Neural cell (in vitro differentiated cells): ENCODE data around the gene VOPP1. TPM values are rescaled to one million over a fixed set of nuclear protein-coding genes. Genes with fewer than 3 reads are reported as not detected.

Experiments used
- H2AFZ ChIP-seq: fragments of 200-600, 300-800 bp; sonication (generic), shearing (Covaris generic); 2 replicates; pipeline ENCODE4 v1.6.0; 2014; ENCODE audit warnings: low read depth, mild to moderate bottlenecking, antibody characterized with exemption, low read length, moderate library complexity
- H3F3A ChIP-seq: fragments of 200-600 bp; shearing (Covaris generic); 2 replicates; pipeline ENCODE4 v1.6.1; 2016; ENCODE audit warnings: mild to moderate bottlenecking, moderate library complexity, mixed read lengths, antibody characterized with exemption, low read length; ENCODE audit not compliant: insufficient read depth, poor library complexity, severe bottlenecking
- H3K27ac ChIP-seq: fragments of 200-600, 300-800 bp; sonication (generic), shearing (Covaris generic); 2 replicates; pipeline ENCODE4 v1.5.1; 2014; ENCODE audit warnings: mild to moderate bottlenecking, low read length, moderate library complexity
- H3K27me3 ChIP-seq: fragments of 300-800, 200-600 bp; sonication (generic), shearing (Covaris generic); 2 replicates; pipeline ENCODE4 v1.6.0; 2014; ENCODE audit warnings: mild to moderate bottlenecking, low read depth, low read length, moderate library complexity; ENCODE audit not compliant: insufficient read depth
- H3K36me3 ChIP-seq: fragments of 300-800, 200-600 bp; sonication (generic), shearing (Covaris generic); 2 replicates; pipeline ENCODE4 v1.5.1; 2014; ENCODE audit warnings: mild to moderate bottlenecking, antibody characterized with exemption, low read length, moderate library complexity; ENCODE audit not compliant: insufficient read depth
- H3K4me2 ChIP-seq: fragments of 300-800, 200-600 bp; sonication (generic), shearing (Covaris generic); 2 replicates; pipeline ENCODE4 v1.6.0; 2014; ENCODE audit warnings: mild to moderate bottlenecking, low read length
- H3K4me3 ChIP-seq: fragments of 300-800, 200-600 bp; sonication (generic), shearing (Covaris generic); 2 replicates; pipeline ENCODE4 v1.5.1; 2014; ENCODE audit warnings: mild to moderate bottlenecking, low read length, moderate library complexity
- H3K79me2 ChIP-seq: fragments of 200-600 bp; shearing (Covaris generic); replicated peaks from 2 replicates; pipeline ENCODE4 v1.6.0; 2014; ENCODE audit warnings: mild to moderate bottlenecking, low read length, moderate library complexity; ENCODE audit not compliant: insufficient read depth
- H3K9ac ChIP-seq: fragments of 300-800, 200-600 bp; sonication (generic), shearing (Covaris generic); 2 replicates; pipeline ENCODE4 v1.6.1; 2016; ENCODE audit warnings: mild to moderate bottlenecking, low read length, mixed read lengths
- H3K9me2 ChIP-seq: fragments of 200-600 bp; shearing (Covaris generic); 2 replicates; pipeline ENCODE4 v1.6.1; 2016; ENCODE audit warnings: mild to moderate bottlenecking, low read length, mixed read lengths; ENCODE audit not compliant: insufficient read depth
- H3K9me3 ChIP-seq: fragments of 200-600, 300-800 bp; sonication (generic), shearing (Covaris generic); 2 replicates; pipeline ENCODE4 v1.6.1; 2016; ENCODE audit warnings: mild to moderate bottlenecking, mixed run types, low read length, moderate library complexity, mixed read lengths
- H4K20me1 ChIP-seq: fragments of 200-600 bp; shearing (Covaris generic); 2 replicates; pipeline ENCODE4 v1.6.1; 2016; ENCODE audit warnings: mild to moderate bottlenecking, mixed run types; ENCODE audit not compliant: insufficient read depth
- EP300 ChIP-seq: fragments of 450-650 bp; conservative IDR thresholded peaks from 2 replicates; pipeline ENCODE4 v1.6.1; 2014; ENCODE audit warnings: antibody characterized with exemption, mild to moderate bottlenecking, moderate library complexity; ENCODE audit not compliant: poor library complexity, severe bottlenecking
- EZH2 ChIP-seq: fragments of 200-600, 300-800 bp; shearing (Covaris generic), sonication (generic); IDR thresholded peaks from 2 replicates; pipeline ENCODE4 v1.6.1; 2014; ENCODE audit warnings: antibody characterized with exemption, low read length, borderline replicate concordance, mild to moderate bottlenecking; ENCODE audit not compliant: insufficient read depth, poor library complexity, severe bottlenecking
- MXI1 ChIP-seq: fragments of 450-650 bp; conservative IDR thresholded peaks from 2 replicates; pipeline ENCODE4 v1.6.1; 2014; ENCODE audit warnings: antibody characterized with exemption, mild to moderate bottlenecking; ENCODE audit not compliant: poor library complexity, severe bottlenecking
- POLR2AphosphoS5 ChIP-seq: IDR thresholded peaks from 2 replicates; pipeline ENCODE4 v1.6.1; 2012
- RAD21 ChIP-seq: fragments of 450-650 bp; conservative IDR thresholded peaks from 2 replicates; pipeline ENCODE4 v1.6.1; 2014; ENCODE audit warnings: antibody characterized with exemption, mild to moderate bottlenecking, moderate library complexity
- REST ChIP-seq: IDR thresholded peaks from 2 replicates; pipeline ENCODE4 v1.6.1; 2012; ENCODE audit warnings: borderline replicate concordance
- SMC3 ChIP-seq: fragments of 450-650 bp; conservative IDR thresholded peaks from 2 replicates; pipeline ENCODE4 v1.6.1; 2014; ENCODE audit warnings: antibody characterized with exemption, mild to moderate bottlenecking, moderate library complexity; ENCODE audit not compliant: poor library complexity
- TAF1 ChIP-seq: IDR thresholded peaks from 2 replicates; pipeline ENCODE4 v1.6.1; 2012; ENCODE audit warnings: low read depth
- polyA plus RNA-seq: library from polyadenylated mRNA; depleted of rRNA; stranded (reverse); fragments of >200 nt; gene quantifications from 2 replicates; pipeline ENCODE4 v1.2.3, GENCODE V29; 2014
- TF ChIP-seq, protein P1 (sequence below): fragments of 450-650 bp; IDR thresholded peaks from 2 replicates; pipeline ENCODE4 v1.5.1; 2014; ENCODE audit warnings: antibody characterized with exemption, mild to moderate bottlenecking, moderate library complexity; ENCODE audit not compliant: poor library complexity, severe bottlenecking

VOPP1 gene
- polyA plus RNA-seq, 1 donor from 2014 or later, result 85.8 TPM

- no peaks in the 10 kb centered on the region for H3F3A ChIP-seq
- TF ChIP-seq POLR2AphosphoS5 (no peak), EZH2 (no peak), EP300 (no peak), SMC3 (peak; percentile 87), MXI1 (peak; percentile 54), REST (no peak), RAD21 (peak; percentile 89), TAF1 (no peak)
- TF ChIP-seq, protein P1, sequence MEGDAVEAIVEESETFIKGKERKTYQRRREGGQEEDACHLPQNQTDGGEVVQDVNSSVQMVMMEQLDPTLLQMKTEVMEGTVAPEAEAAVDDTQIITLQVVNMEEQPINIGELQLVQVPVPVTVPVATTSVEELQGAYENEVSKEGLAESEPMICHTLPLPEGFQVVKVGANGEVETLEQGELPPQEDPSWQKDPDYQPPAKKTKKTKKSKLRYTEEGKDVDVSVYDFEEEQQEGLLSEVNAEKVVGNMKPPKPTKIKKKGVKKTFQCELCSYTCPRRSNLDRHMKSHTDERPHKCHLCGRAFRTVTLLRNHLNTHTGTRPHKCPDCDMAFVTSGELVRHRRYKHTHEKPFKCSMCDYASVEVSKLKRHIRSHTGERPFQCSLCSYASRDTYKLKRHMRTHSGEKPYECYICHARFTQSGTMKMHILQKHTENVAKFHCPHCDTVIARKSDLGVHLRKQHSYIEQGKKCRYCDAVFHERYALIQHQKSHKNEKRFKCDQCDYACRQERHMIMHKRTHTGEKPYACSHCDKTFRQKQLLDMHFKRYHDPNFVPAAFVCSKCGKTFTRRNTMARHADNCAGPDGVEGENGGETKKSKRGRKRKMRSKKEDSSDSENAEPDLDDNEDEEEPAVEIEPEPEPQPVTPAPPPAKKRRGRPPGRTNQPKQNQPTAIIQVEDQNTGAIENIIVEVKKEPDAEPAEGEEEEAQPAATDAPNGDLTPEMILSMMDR, result peak; percentile 88
- H3K27ac ChIP-seq, result no peak overlapping the region
- no peak overlapping the region for H3K4me2 ChIP-seq
- H3K27me3 ChIP-seq, result no peaks in the 10 kb centered on the region
- H3K36me3 ChIP-seq, result peaks cover 4% of the 10 kb centered on the region
- no peaks in the 10 kb centered on the region for H3K79me2 ChIP-seq
- no peaks in the 10 kb centered on the region for H3K9me3 ChIP-seq
- H3K9me2 ChIP-seq, result no peaks in the 10 kb centered on the region
- no peak overlapping the region for H3K4me3 ChIP-seq
- no peaks in the 10 kb centered on the region for H4K20me1 ChIP-seq
- no peak overlapping the region for H3K9ac ChIP-seq
- H2AFZ ChIP-seq, result no peak overlapping the region
Observed at GRCh38 chr7:55432939-55433784, 139.1 kb downstream of the VOPP1 start.

- no peaks in the 10 kb centered on the region for H3K27me3 ChIP-seq
- peaks cover 4% of the 10 kb centered on the region for H3K36me3 ChIP-seq
- no peak for TF ChIP-seq EZH2
- TF ChIP-seq EP300, result no peak
- TF ChIP-seq MXI1, result no peak
- TF ChIP-seq TAF1, result no peak
- TF ChIP-seq REST, result no peak
- TF ChIP-seq POLR2AphosphoS5, result no peak
- no peak for TF ChIP-seq SMC3
- TF ChIP-seq RAD21, result no peak
- TF ChIP-seq, protein P1, result no peak
- no peak overlapping the region for H3K4me3 ChIP-seq
- H2AFZ ChIP-seq, result no peak overlapping the region
- no peaks in the 10 kb centered on the region for H3K9me3 ChIP-seq
- H3K4me2 ChIP-seq, result no peak overlapping the region
- no peak overlapping the region for H3K27ac ChIP-seq
- H3K79me2 ChIP-seq, result no peaks in the 10 kb centered on the region
- no peaks in the 10 kb centered on the region for H3K9me2 ChIP-seq
- H4K20me1 ChIP-seq, result no peaks in the 10 kb centered on the region
- H3F3A ChIP-seq, result no peaks in the 10 kb centered on the region
- H3K9ac ChIP-seq, result no peak overlapping the region
Observed at GRCh38 chr7:55432506-55432905, 139.8 kb downstream of the VOPP1 start.
